Mesothelial cell of epicardium (in vitro differentiated cells): Measurements from ENCODE around the gene CAMK2G. TPM values are rescaled to one million over a fixed set of nuclear protein-coding genes. Genes with fewer than 3 reads are reported as not detected.

Source experiments
- DNase-seq, 2 experiments: peaks; one replicate each; pipeline ENCODE4 v3.0.0; 2021; ENCODE audit warnings: low spot score in 2 of 2; ENCODE audit not compliant: unreplicated experiment in 2 of 2
- H3K27ac Mint-ChIP-seq: 2 replicates; pipeline ENCODE4 v1.8.0; 2021; ENCODE audit warnings: mixed read lengths
- H3K27me3 Mint-ChIP-seq: 2 replicates; pipeline ENCODE4 v1.8.0; 2021; ENCODE audit warnings: low read depth, mixed read lengths
- H3K36me3 Mint-ChIP-seq: 2 replicates; pipeline ENCODE4 v1.8.0; 2021; ENCODE audit warnings: mixed read lengths
- H3K4me1 Mint-ChIP-seq: 2 replicates; pipeline ENCODE4 v1.8.0; 2021; ENCODE audit warnings: mixed read lengths
- H3K4me3 Mint-ChIP-seq: 2 replicates; pipeline ENCODE4 v1.8.0; 2021; ENCODE audit warnings: mild to moderate bottlenecking, moderate library complexity, mixed read lengths
- H3K9me3 Mint-ChIP-seq: 2 replicates; pipeline ENCODE4 v1.8.0; 2021; ENCODE audit warnings: mixed read lengths
- CTCF ChIP-seq: fragments of 200-600 bp; sonication (generic); IDR thresholded peaks from one replicate; pipeline ENCODE4 v1.5.0; 2021; ENCODE audit warnings: antibody characterized with exemption; ENCODE audit not compliant: unreplicated experiment
- total RNA-seq: library from RNA; stranded (reverse); gene quantifications from 3 replicates; pipeline ENCODE4 v1.2.1, GENCODE V29; 2021

Gene CAMK2G
- total RNA-seq, 1 donor from 2014 or later = 28.3 TPM

GRCh38 chr10:73876157-73876556 lies 1.8 kb upstream of the CAMK2G start:
- H3K4me1 Mint-ChIP-seq = peaks cover 25% of the 10 kb centered on the region

DNA sequence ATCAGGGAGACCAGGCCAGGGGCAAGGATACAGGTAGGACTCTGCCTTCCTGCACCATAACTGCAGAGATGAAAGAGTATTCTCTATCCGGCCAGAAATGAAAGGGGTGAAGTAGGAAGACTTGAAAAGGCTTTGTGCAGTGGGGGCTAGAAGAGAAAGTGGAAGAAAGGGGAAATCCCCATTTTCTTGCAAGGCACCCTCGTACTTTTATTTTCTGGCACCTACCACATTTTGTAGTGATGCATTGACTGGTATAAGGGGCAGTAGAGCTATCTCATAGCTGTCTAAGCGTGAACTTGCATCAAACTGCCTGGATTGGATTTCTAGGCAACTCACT lies 752 bp upstream of the CAMK2G start:
- Mint-ChIP-seq H3K4me3 (peak overlapping the region; percentile 71), H3K4me1 (peaks cover 25% of the 10 kb centered on the region), H3K27me3 (peaks cover 2% of the 10 kb centered on the region), H3K36me3 (peaks cover 2% of the 10 kb centered on the region), H3K27ac (no peak overlapping the region), H3K9me3 (no peaks in the 10 kb centered on the region)
- TF ChIP-seq CTCF = no peak
- DNase-seq = no peak

More at GRCh38 chr10:73876157-73876556, 1.8 kb upstream of the CAMK2G start:
- Mint-ChIP-seq H3K4me3 (peak overlapping the region; percentile 35), H3K27me3 (peaks cover 2% of the 10 kb centered on the region), H3K27ac (no peak overlapping the region), H3K36me3 (peaks cover 2% of the 10 kb centered on the region), H3K9me3 (no peaks in the 10 kb centered on the region)
- DNase-seq = no peak
- TF ChIP-seq CTCF = no peak

GRCh38 chr10:73873838-73874215 lies 528 bp downstream of the CAMK2G start:
- Mint-ChIP-seq H3K27ac (no peak overlapping the region), H3K27me3 (peaks cover 2% of the 10 kb centered on the region), H3K36me3 (peaks cover 2% of the 10 kb centered on the region), H3K9me3 (no peaks in the 10 kb centered on the region), H3K4me1 (peaks cover 17% of the 10 kb centered on the region), H3K4me3 (peak overlapping the region; percentile 51)
- DNase-seq = no peak
- TF ChIP-seq CTCF = no peak

- TF ChIP-seq CTCF = no peak
- no peak for DNase-seq
- H3K27me3 Mint-ChIP-seq = peaks cover 2% of the 10 kb centered on the region
Observed at GRCh38 chr10:73873142-73873837, 1.1 kb downstream of the CAMK2G start.

GRCh38 chr10:73872190-73872710 lies 2.1 kb downstream of the CAMK2G start:
- Mint-ChIP-seq H3K4me3 (peak overlapping the region; percentile 74), H3K27me3 (peaks cover 2% of the 10 kb centered on the region), H3K4me1 (peaks cover 20% of the 10 kb centered on the region), H3K9me3 (no peaks in the 10 kb centered on the region), H3K27ac (no peak overlapping the region), H3K36me3 (peaks cover 2% of the 10 kb centered on the region)
- no peak for DNase-seq
- no peak for TF ChIP-seq CTCF

More at GRCh38 chr10:73873142-73873837, 1.1 kb downstream of the CAMK2G start:
- peak overlapping the region; percentile 74 for H3K4me3 Mint-ChIP-seq
- peaks cover 17% of the 10 kb centered on the region for H3K4me1 Mint-ChIP-seq
- H3K9me3 Mint-ChIP-seq = no peaks in the 10 kb centered on the region
- H3K27ac Mint-ChIP-seq = no peak overlapping the region
- peaks cover 2% of the 10 kb centered on the region for H3K36me3 Mint-ChIP-seq
